H1 (cell line): Measurements from ENCODE around the gene MLLT6. TPM values are rescaled to one million over a fixed set of nuclear protein-coding genes. Genes with fewer than 3 reads are reported as not detected.

ENCODE experiments used
- CTCF ChIA-PET: fragments of 300-600 bp; sonication (Branson Sonifier 250); formaldehyde crosslinking; loops from one replicate; lab custom pipeline; 2021; ENCODE audit not compliant: partially characterized antibody; lab: Charles Lee
- POLR2A ChIA-PET: fragments of 300-600 bp; sonication (Branson Sonifier 250); formaldehyde crosslinking; loops from one replicate; lab custom pipeline; 2021; ENCODE audit warnings: inconsistent platforms; ENCODE audit not compliant: partially characterized antibody; lab: Charles Lee
- DNase-seq, 2 experiments: peaks; one replicate each; pipeline versions ENCODE4 v3.0.0 to v3.0.0-alpha.2; 2010 to 2022; ENCODE audit warnings: low spot score in 2 of 2, low read depth in 1 of 2, mixed read lengths in 1 of 2
- FAIRE-seq: peaks from 2 replicates; lab custom pipeline; 2011; peaks lifted over from hg19 to GRCh38; lab: Jason Lieb, UNC
- H2AFZ ChIP-seq: 2 replicates; pipeline ENCODE4 v1.8.1; 2012; ENCODE audit warnings: low read length, inconsistent platforms
- H2AK5ac ChIP-seq: 2 replicates; pipeline ENCODE4 v1.6.1; 2013; ENCODE audit warnings: low read depth, low read length
- H2BK120ac ChIP-seq: replicated peaks from 2 replicates; pipeline ENCODE3; 2013; ENCODE audit warnings: low read depth, low read length, inconsistent platforms
- H2BK12ac ChIP-seq: 2 replicates; pipeline ENCODE4 v1.6.1; 2013; ENCODE audit warnings: low read depth, low read length
- H2BK15ac ChIP-seq: 2 replicates; pipeline ENCODE4 v1.6.1; 2013; ENCODE audit warnings: low read length
- H2BK20ac ChIP-seq: 2 replicates; pipeline ENCODE4 v1.6.1; 2013; ENCODE audit warnings: low read length
- H2BK5ac ChIP-seq: 2 replicates; pipeline ENCODE4 v1.6.1; 2013; ENCODE audit warnings: low read depth, low read length
- H3K14ac ChIP-seq: 2 replicates; pipeline ENCODE4 v1.6.1; 2013; ENCODE audit warnings: inconsistent platforms; ENCODE audit not compliant: insufficient read length
- H3K18ac ChIP-seq: 2 replicates; pipeline ENCODE4 v1.6.1; 2013; ENCODE audit warnings: low read length; ENCODE audit errors: extremely low read depth
- H3K23ac ChIP-seq: 2 replicates; pipeline ENCODE4 v1.6.1; 2013; ENCODE audit warnings: inconsistent platforms; ENCODE audit not compliant: insufficient read length
- H3K23me2 ChIP-seq: 2 replicates; pipeline ENCODE4 v1.6.1; 2013; ENCODE audit warnings: low read depth, low read length
- H3K27ac ChIP-seq: 2 replicates; pipeline ENCODE4 v1.6.1; 2011; ENCODE audit warnings: low read depth, low read length, inconsistent platforms
- H3K27me3 ChIP-seq, 4 experiments: replicated peaks in 1 of 4; 1 replicate in 1 of 4; 2 replicates in 3 of 4; pipeline versions ENCODE4 v1.6.1 to v1.8.1; 2011 to 2013; ENCODE audit warnings: low read length in 3 of 4, mild to moderate bottlenecking in 3 of 4, inconsistent platforms in 2 of 4, mixed read lengths in 2 of 4, moderate library complexity in 1 of 4; ENCODE audit not compliant: control insufficient read depth in 3 of 4, insufficient read depth in 3 of 4; ENCODE audit errors: extremely low read depth in 1 of 4
- H3K36me3 ChIP-seq, 4 experiments: 2 replicates each; pipeline versions ENCODE4 v1.6.1 to v1.8.1; 2011 to 2013; ENCODE audit warnings: mild to moderate bottlenecking in 4 of 4, low read length in 3 of 4, moderate library complexity in 2 of 4, control low read depth in 1 of 4, inconsistent platforms in 1 of 4; ENCODE audit not compliant: insufficient read depth in 4 of 4, control insufficient read depth in 2 of 4
- H3K4ac ChIP-seq: replicated peaks from 2 replicates; pipeline ENCODE3; 2013; ENCODE audit warnings: low read length, low read depth, mixed read lengths, inconsistent platforms; ENCODE audit not compliant: insufficient read length
- H3K4me1 ChIP-seq, 4 experiments: replicated peaks in 1 of 4; 1 replicate in 1 of 4; 2 replicates in 3 of 4; pipeline versions ENCODE4 v1.6.1 to v1.8.1; 2011 to 2013; ENCODE audit warnings: low read length in 3 of 4, inconsistent platforms in 2 of 4, mixed read lengths in 1 of 4; ENCODE audit not compliant: insufficient read depth in 4 of 4, control insufficient read depth in 3 of 4
- H3K4me2 ChIP-seq, 2 experiments: 2 replicates each; pipeline versions ENCODE4 v1.6.1 to v1.8.1; 2011 to 2013; ENCODE audit warnings: low read depth in 2 of 2, low read length in 2 of 2, control low read depth in 1 of 2, inconsistent platforms in 1 of 2, mild to moderate bottlenecking in 1 of 2; ENCODE audit not compliant: insufficient read depth in 1 of 2
- H3K4me3 ChIP-seq, 4 experiments: fragments of 200-600, 300-600 bp in 1 of 4; sonication (generic), shearing (Covaris generic), sonication (Bioruptor Twin) in 1 of 4; 2 replicates each; pipeline versions ENCODE4 v1.5.1 to v1.8.1; 2011 to 2016; ENCODE audit warnings: low read length in 4 of 4, low read depth in 3 of 4, control low read depth in 2 of 4, inconsistent platforms in 2 of 4, mild to moderate bottlenecking in 2 of 4, mixed read lengths in 1 of 4, moderate library complexity in 1 of 4; ENCODE audit not compliant: insufficient read depth in 2 of 4; ENCODE audit errors: extremely low read depth in 1 of 4
- H3K56ac ChIP-seq: replicated peaks from 2 replicates; pipeline ENCODE3; 2013; ENCODE audit warnings: low read depth, mild to moderate bottlenecking, mixed read lengths, low read length, inconsistent platforms; ENCODE audit not compliant: insufficient read length
- H3K79me1 ChIP-seq: 2 replicates; pipeline ENCODE4 v1.6.1; 2013; ENCODE audit warnings: low read depth, low read length, control low read depth
- H3K79me2 ChIP-seq, 2 experiments: 2 replicates each; pipeline versions ENCODE4 v1.6.1 to v1.8.1; 2012 to 2013; ENCODE audit warnings: low read length in 2 of 2, mild to moderate bottlenecking in 2 of 2, inconsistent platforms in 1 of 2; ENCODE audit not compliant: insufficient read depth in 2 of 2, control insufficient read depth in 1 of 2
- H3K9ac ChIP-seq, 4 experiments: replicated peaks in 1 of 4; 1 replicate in 1 of 4; 2 replicates in 3 of 4; pipeline versions ENCODE4 v1.6.1 to v1.8.1; 2011 to 2013; ENCODE audit warnings: low read depth in 3 of 4, low read length in 3 of 4, control low read depth in 2 of 4, mild to moderate bottlenecking in 2 of 4, moderate library complexity in 2 of 4, inconsistent platforms in 1 of 4; ENCODE audit errors: extremely low read depth in 1 of 4
- H3K9me3 ChIP-seq, 2 experiments: 2 replicates each; pipeline versions ENCODE4 v1.6.1 to v1.8.1; 2012 to 2013; ENCODE audit warnings: mild to moderate bottlenecking in 2 of 2, moderate library complexity in 2 of 2, control low read depth in 1 of 2, inconsistent platforms in 1 of 2, low read depth in 1 of 2, low read length in 1 of 2, mixed read lengths in 1 of 2; ENCODE audit not compliant: insufficient read depth in 2 of 2
- H4K20me1 ChIP-seq, 2 experiments: replicated peaks in 1 of 2; 2 replicates each; pipeline versions ENCODE3 to v1.8.1; 2011 to 2013; ENCODE audit warnings: inconsistent platforms in 2 of 2, low read length in 2 of 2, mild to moderate bottlenecking in 1 of 2; ENCODE audit not compliant: insufficient read depth in 2 of 2, control insufficient read depth in 1 of 2
- H4K5ac ChIP-seq: 2 replicates; pipeline ENCODE4 v1.6.1; 2013; ENCODE audit warnings: low read length, low read depth, mixed read lengths, inconsistent platforms; ENCODE audit not compliant: insufficient read length
- H4K8ac ChIP-seq: 2 replicates; pipeline ENCODE4 v1.8.0; 2013; ENCODE audit warnings: mild to moderate bottlenecking, moderate library complexity, low read length, inconsistent platforms; ENCODE audit not compliant: insufficient read depth; ENCODE audit errors: extremely low read depth
- H4K91ac ChIP-seq: replicated peaks from 2 replicates; pipeline ENCODE3; 2013; ENCODE audit warnings: low read length, mixed read lengths, inconsistent platforms; ENCODE audit not compliant: insufficient read length
- CBX8 ChIP-seq: fragments of 300-800, 300-1000 bp; sonication (generic); IDR thresholded peaks from 2 replicates; pipeline ENCODE4 v1.7.1; 2016; ENCODE audit warnings: low read depth, low read length, borderline replicate concordance
- EGR1 ChIP-seq: IDR thresholded peaks from 2 replicates; pipeline ENCODE4 v1.6.1; 2011; ENCODE audit warnings: low read depth, low read length, borderline replicate concordance
- EZH2 ChIP-seq: fragments of 200-600 bp; sonication (generic); IDR thresholded peaks from 2 replicates; pipeline ENCODE4 v1.7.1; 2012; ENCODE audit warnings: low read depth, mild to moderate bottlenecking, moderate library complexity, low read length, inconsistent platforms; ENCODE audit not compliant: severe bottlenecking
- POLR2A ChIP-seq, 2 experiments: IDR thresholded peaks; 1 replicate in 1 of 2; 2 replicates in 1 of 2; pipeline ENCODE4 v1.6.1; 2011; ENCODE audit warnings: low read depth in 2 of 2, low read length in 2 of 2, mild to moderate bottlenecking in 2 of 2; ENCODE audit errors: control extremely low read depth in 1 of 2
- RNF2 ChIP-seq: fragments of 200-900, 300-1000 bp; sonication (generic); IDR thresholded peaks from 2 replicates; pipeline ENCODE4 v1.7.1; 2016; ENCODE audit warnings: borderline replicate concordance, low read depth, mild to moderate bottlenecking, antibody characterized with exemption, low read length; ENCODE audit not compliant: poor library complexity, severe bottlenecking; ENCODE audit errors: missing control alignments
- SUZ12 ChIP-seq: fragments of 200-600 bp; sonication (generic); IDR thresholded peaks from 2 replicates; pipeline ENCODE4 v1.6.1; 2012; ENCODE audit warnings: mild to moderate bottlenecking, inconsistent platforms, low read length, moderate library complexity, mixed read lengths
- TCF12 ChIP-seq: IDR thresholded peaks from 2 replicates; pipeline ENCODE4 v1.6.1; 2011; ENCODE audit warnings: low read depth, mild to moderate bottlenecking, low read length
- WGBS, 2 experiments: shearing (Covaris generic) in 1 of 2; methylation state at CpG; one replicate each; pipeline versions ENCODE4 v1.1.6 to v1.1.7; 2013 to 2015; ENCODE audit warnings: low lambda C conversion rate in 2 of 2, mixed read lengths in 2 of 2, inconsistent platforms in 1 of 2, low coverage in 1 of 2, missing lambda C conversion rate in 1 of 2; ENCODE audit not compliant: insufficient replicate concordance in 2 of 2, insufficient coverage in 1 of 2, insufficient read length in 1 of 2; ENCODE audit errors: extremely low coverage in 1 of 2, missing lambda C conversion rate in 1 of 2; 5-methylcytosine and 5-hydroxymethylcytosine counted together
- polyA plus RNA-seq, 7 experiments: library from polyadenylated mRNA; depleted of rRNA in 3 of 7; stranded (reverse) in 5 of 7; unstranded in 2 of 7; fragments of >200 nt in 5 of 7; fragments of 200-250 nt in 2 of 7; gene quantifications; 1 replicate in 5 of 7; 2 replicates in 1 of 7; 4 replicates in 1 of 7; pipeline versions ENCODE4 v1.2.1 to v1.2.3, GENCODE V29; 2011 to 2013; ENCODE audit warnings: missing spikeins in 2 of 7, mixed read lengths in 2 of 7
- total RNA-seq: library from RNA; stranded (reverse); fragmentation: NEBNext Ultra II Directional; extraction: Animal tissue kit (Norgen Biotek cat#: 25700); gene quantifications from 2 replicates; pipeline ENCODE4 v1.2.1, GENCODE V29; 2021

Gene MLLT6
- total and polyA plus RNA-seq, 2 of the 8 experiments (the other 6 are each of a cell fraction or from before 2014, with no cell fraction given), result 6.5 to 8.0 TPM

DNA sequence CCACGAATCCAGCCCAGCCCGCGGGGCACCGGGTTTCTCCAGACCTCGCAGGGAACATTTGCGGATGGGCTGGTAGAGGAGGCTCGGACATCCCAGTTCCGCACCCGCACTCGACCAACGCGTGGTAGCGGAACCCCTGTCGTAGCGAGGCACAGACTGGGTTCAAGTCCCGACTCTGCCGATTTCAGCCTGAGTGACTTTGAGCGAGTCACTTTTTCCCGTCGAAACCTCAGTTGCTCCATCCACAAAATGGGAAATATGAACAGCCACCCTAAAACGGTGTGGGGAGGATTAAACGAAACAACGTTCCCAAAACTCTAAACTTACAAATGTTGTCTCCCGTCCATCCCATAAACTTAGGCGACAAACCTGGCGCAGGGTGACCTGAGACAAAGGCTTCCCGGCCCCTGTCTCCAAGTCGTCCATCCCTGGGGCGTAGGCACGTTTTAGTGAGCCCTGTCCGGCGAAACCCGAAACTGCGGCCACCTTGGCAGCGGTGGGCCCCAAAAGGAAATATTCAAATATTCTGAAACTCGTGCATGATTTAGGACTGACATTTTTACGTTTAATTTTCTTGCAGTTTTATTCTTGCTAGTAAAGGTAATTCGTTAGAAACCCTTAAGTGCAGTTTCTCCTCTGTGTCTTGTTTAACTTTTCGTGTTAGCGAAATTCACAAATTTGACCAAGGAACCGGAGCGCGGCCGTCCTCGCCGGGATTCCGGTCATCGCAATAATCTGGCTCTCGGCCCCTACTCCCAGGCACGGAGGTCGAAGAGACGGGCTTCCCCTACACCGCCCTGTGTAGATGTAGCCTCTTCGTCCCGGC is 1.9 kb upstream of the MLLT6 start:
- Histone ChIP-seq H3K56ac (no peak overlapping the region), H2BK12ac (peak overlapping the region; percentile 53), H2AFZ (no peak overlapping the region), H3K9me3 (no peaks in the 10 kb centered on the region), H2BK120ac (no peak overlapping the region), H3K79me2 (no peaks in the 10 kb centered on the region), H3K9ac (no peak overlapping the region), H3K79me1 (no peaks in the 10 kb centered on the region), H3K4me3 (peak overlapping the region; percentile 26 to 76 (median 36); a peak in 7 of 8 replicates), H3K14ac (no peak overlapping the region), H3K23me2 (peaks cover 28% of the 10 kb centered on the region), H3K23ac (no peak overlapping the region), H2AK5ac (peak overlapping the region; percentile 75), H2BK5ac (0 out of 2 replicates have a peak overlapping the region, but pooled peaks have one; percentile 2), H3K4me2 (peak overlapping the region; percentile 81 to 92), H4K91ac (no peak overlapping the region), H4K5ac (no peak overlapping the region), H3K4me1 (peaks cover 15 to 44% (median 32%) of the 10 kb centered on the region in 4 experiments), H3K27ac (no peak overlapping the region), H3K36me3 (no peaks in the 10 kb centered on the region)
- WGBS, 2 experiments, result 6% methylated on average over 55 of the region's 55 CpGs; no CpG with 5 or more reads in 1 of the 2 experiments
- FAIRE-seq, result no peak
- ChIA-PET POLR2A (interaction anchor here (0.6 to 4.5 kb wide), 4 partner anchors 12 to 105 kb away, joined by 3 to 38 read pairs (median 6); no protein-coding TSS in a partner anchor), CTCF (interaction anchor here (0.6 to 1.5 kb wide), 4 partner anchors 11 to 230 kb away, joined by 3 to 5 read pairs (median 4); no protein-coding TSS in a partner anchor)
- DNase-seq, result no peak
- TF ChIP-seq RNF2 (peak; percentile 91), TCF12 (0 out of 2 replicates have a peak, but pooled peaks have one; percentile 26), SUZ12 (peak; percentile 87), EGR1 (no peak), EZH2 (peak; percentile 72), POLR2A (IDR thresholded peaks at IDR 0.05; ENCODE audit: control extremely low read depth in 1 of 2, low read depth in 2 of 2, low read length in 2 of 2) (no peak), CBX8 (peak; percentile 30; the same call in 1 of the 2 replicates)
- TF ChIP-seq, all 59 proteins: peak for 5
- Histone ChIP-seq H2BK15ac (0 out of 2 replicates have a peak overlapping the region, but pooled peaks have one; percentile 4), H3K27me3 (peaks cover 31 to 84% (median 75%) of the 10 kb centered on the region in 4 experiments), H4K8ac (peak overlapping the region; percentile 42), H3K18ac (peak overlapping the region; percentile 78), H4K20me1 (peaks cover 5 to 18% of the 10 kb centered on the region in 2 experiments), H3K4ac (no peak overlapping the region), H2BK20ac (peak overlapping the region; percentile 43; the same call in 1 of the 2 replicates)
